DMS 273 (cell line): ENCODE results near the gene PAFAH1B2.
A peak's percentile ranks its signal among the peaks of the same experiment; 100 is the strongest.
"Not testable (repeated sequence)": the region's sequence is repeated elsewhere in the genome, so short reads cannot be mapped to it uniquely, and the experiment has no call there.

Experiments used
- DNase-seq: peaks from one replicate; lab custom pipeline; 2025; ENCODE audit not compliant: unreplicated experiment; lab: John Stamatoyannopoulos, UW

Gene PAFAH1B2

DNA sequence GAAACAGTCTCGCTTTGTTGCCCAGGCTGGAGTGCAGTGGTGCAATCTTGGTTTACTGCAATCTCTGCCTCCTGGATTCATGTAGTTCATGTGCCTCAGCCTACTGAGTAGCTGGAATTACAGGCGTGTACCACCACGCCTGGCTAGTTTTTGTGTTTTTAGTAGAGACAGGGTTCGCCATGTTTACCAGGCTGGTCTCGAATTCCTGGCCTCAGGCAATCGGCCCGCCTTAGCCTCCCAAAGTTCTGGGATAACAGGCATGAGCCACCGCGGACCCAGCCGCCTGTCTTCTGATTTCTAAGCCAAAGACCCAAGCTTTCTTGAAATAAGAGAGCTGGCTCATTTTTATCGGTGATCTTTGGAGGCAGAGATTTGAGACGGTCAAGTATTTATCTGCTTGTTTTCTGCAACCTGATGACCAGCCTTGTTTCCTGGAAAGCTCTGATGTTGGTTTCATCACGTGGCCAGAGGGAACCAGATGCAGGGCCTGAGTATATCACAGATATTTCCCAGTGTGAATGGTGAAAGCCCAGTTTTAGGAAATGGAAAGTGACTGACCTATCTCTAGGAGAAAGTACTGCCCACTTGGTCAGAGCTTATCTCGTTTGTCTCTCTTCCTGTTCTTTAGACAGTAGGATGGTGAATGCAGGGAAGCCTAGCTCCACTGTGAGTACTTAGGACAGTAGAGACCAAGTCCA is 28.8 kb downstream of the PAFAH1B2 start:
- DNase-seq, result no peak

DNA sequence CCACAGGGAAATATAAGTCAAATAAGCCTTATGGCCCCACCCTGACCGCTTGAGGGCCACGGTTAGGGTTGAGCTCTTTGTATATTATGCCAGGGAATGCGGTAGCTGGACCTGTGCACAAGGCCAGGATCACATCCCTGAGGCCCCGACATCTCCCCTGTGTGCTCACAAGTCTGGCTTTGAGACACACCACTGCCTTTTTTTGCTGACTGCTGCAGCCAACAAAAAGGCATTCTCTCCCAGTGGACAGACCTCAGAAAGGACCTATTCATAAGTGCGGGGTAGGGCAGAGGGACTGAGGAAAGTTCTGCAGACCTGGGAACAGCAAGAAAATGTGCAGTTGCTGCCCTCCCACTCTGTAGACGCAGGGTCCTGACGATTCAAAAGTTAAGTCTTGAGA is 31.0 kb downstream of the PAFAH1B2 start:
- no peak for DNase-seq

DNA sequence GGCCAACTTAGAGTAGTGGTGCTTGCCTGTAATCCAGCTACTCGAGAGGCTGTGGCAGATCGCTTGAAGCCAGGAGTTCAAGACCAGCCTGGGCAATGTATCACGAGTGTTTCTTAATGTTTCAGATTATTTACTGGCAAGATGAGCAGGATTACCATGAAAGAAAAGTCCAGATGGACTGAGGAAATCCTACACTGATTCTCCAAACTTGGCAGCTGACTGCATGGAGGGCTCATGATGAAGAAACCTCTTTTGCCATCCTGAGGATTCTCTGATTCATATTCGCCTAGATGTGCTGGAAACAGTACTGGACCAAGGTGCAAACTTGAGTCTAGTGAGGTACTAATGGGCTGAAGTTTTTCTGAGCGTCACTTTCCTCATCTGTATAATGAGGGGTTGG is 31.7 kb downstream of the PAFAH1B2 start:
- DNase-seq, result peak; percentile 28

DNA sequence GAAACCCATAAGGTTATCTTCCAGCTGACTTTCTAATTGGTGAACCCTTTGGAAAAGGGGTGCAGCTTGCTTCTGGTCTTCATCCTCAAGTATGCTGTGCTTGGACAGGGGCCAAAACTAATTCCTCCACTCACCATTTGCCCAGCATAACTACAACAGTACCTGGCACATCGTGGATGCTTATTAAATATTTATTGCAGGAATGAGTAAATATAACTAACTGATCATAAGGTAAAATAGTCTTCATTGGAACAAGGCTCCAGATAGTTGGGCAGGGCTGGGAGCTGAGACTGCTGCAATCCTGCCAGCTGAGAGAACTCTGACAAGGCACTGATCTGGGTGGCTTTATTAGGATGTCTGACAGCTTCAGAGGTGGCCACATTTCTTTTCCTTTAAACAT is 32.1 kb downstream of the PAFAH1B2 start:
- no peak for DNase-seq

DNA sequence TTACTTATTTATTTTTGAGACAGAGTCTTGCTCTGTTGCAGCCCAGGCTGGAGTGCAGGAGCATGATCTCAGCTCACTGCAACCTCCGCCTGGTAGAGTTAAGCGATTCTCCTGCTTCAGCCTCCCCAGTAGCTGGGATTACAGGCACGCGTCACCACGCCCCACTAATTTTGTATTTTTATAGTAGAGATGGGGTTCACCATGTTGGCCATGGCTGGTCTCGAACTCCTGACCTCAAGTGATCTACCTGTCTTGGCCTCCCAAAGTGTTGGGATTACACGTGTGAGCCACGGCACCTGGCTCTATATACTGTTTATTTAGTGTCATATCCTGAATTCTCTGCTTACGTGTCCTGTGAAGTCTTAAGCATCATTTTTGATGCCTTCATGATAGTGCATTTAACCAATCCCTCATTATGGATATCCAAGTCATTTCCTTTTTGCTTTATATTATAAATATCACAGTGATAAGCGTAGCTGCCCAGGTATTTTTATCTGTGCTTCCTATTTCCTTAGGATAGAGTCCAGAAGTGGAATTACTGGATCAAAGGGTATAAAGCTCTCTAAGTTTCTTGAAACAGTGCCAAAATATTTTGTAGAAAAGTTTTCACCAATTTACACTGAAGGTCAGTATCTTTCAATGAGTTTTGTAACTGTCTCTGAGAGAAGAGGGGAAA is 33.6 kb downstream of the PAFAH1B2 start:
- DNase-seq, result peak; percentile 20

DNA sequence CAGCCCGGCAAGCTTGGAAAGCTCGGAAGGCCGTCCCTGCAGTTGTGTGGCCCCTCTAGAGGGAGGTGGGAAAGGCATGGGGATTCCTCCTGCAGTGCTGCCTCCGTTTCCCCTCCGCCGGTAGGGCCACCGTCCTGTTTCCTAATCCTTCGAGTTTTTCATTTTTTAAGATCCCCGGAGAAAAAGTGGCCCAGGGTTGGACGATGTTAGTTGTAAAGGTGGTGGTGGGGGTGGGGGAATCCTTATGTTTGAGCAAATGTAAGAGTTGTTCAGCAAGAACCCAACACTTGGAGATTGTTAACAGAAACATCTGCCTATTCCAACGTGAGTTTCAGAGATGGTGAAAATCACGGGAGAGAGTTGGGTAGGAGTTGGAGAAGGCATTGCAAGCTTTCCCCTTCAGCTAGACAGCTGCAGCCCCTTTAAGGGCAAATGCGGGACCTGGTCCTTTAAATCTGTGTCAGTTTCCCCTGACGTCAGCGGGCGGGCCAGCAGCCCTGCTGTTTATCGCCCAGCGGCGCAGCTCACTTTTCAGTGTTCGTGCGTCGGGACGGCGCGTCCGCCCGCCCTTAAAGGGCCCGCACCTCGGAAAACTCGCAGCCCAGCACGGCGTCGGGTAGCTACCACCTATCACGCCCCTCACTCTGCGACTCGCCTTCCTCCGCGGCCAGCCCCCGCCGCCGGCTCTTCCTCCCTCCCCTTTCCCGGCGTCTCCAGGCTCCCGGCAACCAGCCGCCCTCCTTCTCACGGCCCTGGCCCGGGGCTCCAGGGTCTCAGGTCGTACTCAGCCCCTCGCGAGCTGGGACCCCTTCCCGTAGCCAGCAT is 34.3 kb downstream of the PAFAH1B2 start, which contains the start of gene SIDT2:
TSS of gene SIDT2 (plus strand) at position 534 of the 825 bp plus-strand sequence. CDS start 521 bp downstream, outside the sequence.
- peak; percentile 93 for DNase-seq

DNA sequence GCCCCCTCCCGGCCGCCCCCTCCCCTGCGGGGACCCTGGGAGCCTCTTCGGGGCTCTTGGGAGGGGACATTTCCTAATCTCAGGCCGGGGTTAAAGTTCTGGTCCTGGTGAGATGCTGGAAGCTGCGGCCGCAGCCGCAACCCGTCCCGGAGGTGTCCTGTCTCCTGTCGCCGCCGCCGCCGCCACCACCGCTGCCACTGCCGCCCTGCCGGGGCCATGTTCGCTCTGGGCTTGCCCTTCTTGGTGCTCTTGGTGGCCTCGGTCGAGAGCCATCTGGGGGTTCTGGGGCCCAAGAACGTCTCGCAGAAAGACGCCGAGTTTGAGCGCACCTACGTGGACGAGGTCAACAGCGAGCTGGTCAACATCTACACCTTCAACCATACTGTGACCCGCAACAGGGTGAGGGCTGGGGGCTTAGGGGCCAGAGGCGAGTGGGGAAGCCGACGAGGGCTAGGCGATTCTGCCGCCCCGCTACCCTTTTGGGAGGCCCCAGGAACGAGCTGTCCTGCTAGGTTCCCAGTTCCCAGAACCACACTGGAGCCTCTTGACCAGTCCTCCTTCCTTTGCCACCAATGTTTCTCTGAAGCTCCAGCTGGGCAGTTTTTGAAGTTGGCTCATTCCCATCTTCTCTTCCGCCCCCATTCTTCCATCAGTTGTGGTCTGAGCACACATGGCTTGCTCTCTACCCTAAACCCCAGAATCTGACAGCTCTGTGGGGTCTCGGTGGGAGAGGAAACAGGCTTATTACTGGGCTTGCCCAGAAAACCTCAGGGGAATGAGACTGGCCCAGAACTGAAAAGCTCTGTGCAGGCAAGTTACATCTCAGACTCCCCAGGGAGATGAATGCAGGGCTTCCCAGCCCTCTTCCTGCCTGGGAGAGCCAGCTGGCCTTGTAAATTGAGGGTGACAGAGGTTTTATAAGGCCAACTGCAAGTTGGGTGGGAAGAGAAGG is 35.2 kb downstream of the PAFAH1B2 start:
- DNase-seq, result peak; percentile 41

DNA sequence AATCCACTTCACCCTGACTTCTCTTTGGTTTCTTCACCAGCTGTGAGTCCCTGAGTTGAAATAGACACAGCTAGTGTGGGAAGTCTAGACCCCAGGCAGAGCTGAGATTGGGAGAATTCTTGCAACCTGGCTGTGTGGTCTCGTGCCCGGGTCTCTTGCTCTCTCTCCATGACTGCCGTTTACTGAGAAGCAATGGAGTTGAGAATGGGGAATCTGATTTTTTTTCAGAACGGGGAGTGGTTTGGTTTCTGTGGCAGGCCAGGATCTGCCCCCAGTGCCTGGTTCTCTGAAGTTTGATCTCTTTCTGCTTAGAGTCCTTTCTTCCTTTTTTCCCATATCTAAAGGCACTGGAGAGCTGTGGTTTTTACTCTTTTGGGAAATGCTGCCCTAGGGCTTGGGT is 35.9 kb downstream of the PAFAH1B2 start:
- DNase-seq, result peak; percentile 38

DNA sequence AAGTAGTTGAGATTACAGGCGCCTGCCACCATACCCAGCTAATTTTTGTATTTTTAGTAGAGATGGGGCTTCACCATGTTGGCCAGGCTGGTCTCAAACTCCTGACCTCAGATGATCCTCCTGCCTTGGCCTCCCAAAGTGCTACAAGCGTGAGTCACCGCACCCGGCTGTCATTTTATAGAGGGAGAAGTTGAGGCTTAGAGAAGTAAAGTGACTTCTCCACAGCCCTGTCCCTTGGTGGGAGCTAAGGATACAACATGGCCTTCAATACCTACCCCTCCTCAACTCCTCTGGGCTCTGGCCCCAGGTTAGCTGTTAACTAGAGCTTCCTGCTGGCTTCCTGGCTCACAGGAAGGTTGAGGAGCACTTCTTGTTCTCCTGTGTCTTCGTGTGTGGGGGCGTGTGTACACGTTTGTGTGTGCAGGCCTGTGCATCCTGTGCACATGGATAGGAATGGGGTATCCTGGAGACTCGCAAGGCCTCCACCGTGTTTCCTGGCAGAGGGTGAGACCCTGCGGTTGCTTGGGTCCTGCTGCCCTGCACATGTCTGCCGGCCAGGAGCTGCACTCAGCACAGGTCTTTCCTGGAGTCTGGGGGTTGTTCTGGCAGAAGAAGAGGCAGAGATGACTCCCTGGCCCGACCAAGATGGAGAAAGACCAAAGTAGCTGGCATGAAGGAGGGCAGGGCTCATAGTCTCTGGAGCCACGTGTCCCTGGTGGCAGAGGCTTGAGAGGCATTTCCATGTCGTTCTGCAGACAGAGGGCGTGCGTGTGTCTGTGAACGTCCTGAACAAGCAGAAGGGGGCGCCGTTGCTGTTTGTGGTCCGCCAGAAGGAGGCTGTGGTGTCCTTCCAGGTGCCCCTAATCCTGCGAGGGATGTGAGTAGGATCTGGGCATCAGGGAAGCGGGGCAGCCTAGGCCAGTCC is 36.8 kb downstream of the PAFAH1B2 start:
- peak; percentile 63 for DNase-seq

DNA sequence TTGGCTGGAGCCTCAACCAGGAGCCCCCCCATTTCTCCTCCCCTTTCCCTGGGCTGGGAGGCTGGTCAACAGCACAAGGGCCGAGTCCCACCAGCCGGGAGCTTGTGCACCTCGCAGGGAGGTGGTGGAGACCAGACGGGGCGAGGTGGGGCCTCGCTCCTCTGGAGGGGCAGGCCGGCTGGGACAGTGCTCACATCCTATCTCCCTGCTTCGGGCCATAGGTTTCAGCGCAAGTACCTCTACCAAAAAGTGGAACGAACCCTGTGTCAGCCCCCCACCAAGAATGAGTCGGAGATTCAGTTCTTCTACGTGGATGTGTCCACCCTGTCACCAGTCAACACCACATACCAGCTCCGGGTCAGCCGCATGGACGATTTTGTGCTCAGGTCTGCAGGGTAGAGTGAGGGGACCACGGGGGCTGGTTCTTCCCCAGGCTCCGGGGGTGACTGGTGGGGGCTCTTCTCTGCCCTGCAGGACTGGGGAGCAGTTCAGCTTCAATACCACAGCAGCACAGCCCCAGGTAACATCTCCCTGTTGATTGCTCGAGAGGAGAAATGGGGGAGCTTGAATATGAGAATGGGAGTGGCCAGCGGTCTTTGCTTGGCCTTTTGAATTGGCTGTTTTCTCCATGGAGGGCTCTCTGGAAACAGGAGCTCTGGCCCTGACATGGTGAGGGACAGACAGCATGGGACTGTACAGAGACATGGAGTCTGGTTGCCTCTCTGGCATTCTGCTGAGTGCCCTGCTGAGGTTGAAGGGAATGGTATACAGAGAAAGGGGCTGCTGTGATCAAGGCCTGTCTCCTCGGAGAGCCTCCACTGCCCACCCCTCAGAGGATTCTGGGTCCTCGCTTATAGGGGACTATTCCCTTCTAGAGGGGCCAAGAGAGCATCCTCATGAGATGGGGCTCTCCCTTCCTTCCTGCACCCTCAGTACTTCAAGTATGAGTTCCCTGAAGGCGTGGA is 37.8 kb downstream of the PAFAH1B2 start:
- DNase-seq, result no peak

DNA sequence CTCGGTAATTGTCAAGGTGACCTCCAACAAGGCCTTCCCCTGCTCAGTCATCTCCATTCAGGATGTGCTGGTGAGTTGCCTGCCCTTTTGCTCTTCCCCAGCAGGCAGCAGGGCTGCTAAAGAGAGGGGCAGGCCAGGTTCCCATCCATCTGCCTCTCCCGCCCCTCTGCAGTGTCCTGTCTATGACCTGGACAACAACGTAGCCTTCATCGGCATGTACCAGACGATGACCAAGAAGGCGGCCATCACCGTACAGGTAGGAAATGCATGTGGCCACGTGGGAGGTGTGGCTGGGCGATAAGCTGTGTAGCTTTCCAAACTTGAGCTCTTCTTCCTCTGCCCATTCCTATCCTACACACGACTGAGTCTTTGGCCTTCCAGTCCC is 38.5 kb downstream of the PAFAH1B2 start:
- no peak for DNase-seq

DNA sequence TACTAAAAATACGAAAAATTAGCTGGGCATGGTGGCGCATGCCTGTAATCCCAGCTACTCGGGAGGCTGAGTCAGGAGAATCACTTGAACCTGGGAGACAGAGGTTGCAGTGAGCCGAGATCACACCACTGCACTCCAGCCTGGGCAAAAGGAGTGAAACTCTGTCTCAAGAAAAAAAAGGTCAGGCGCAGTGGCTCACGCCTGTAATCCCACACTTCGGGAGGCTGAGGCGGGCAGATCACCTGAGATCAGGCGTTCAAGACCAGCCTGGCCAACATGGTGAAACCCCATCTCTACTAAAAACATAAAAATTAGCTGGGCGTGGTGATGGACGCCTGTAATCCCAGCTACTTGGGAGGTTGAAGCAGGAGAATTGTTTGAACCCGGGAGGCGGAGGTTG is 39.1 kb downstream of the PAFAH1B2 start:
- not testable (repeated sequence) for DNase-seq

DNA sequence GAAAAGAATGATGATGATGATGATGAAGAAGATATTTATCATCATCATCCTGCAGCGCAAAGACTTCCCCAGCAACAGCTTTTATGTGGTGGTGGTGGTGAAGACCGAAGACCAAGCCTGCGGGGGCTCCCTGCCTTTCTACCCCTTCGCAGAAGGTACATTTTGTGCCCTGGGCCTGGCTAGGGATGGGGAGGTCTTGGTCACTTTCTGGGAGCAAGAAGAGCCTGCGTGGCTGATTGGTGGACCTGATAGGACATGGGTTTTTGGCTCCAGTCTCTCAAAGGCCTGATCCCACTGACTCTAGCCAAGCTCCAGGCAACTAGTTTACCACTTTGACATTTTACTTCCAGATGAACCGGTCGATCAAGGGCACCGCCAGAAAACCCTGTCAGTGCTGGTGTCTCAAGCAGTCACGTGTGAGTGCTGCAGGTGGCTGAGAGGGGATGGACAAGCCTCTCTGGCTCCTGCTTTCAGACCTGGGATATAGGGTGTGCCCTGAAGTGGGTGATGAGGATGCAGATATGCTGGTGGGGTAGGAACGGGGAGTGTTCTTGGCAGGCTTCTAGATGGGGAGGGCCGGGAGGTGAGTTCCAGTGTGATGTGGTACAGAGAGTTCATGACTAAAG is 39.8 kb downstream of the PAFAH1B2 start:
- DNase-seq, result no peak

DNA sequence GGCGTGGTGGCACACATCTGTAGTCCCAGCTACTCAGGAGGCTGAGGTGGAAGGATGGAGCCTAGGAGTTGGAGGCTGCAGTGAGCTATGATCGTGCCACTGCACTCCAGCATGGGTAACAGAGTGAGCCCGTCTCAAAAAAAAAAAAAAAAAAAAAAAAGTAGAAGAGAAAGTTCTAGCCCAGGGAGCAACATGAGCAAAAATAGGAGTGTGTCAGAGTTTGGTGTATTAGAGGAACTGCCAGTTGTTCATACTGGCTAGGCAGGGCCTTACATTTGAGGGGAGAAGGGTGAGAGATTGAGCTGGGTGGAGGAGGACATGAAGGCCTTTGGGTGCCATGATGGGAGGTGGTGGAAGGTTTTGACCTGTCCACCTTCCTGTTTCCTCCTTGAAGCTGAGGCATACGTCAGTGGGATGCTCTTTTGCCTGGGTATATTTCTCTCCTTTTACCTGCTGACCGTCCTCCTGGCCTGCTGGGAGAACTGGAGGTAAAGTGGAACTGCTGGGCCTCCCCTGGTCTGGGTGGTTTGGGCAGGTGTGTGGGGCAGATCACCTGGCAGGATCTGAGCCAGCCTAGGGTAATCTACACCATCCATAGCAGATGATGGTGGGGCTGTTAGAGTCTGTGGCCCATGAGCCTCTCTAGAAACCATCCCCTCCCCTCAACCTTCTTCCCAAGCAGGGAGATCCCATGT is 41.8 kb downstream of the PAFAH1B2 start:
- no peak for DNase-seq

DNA sequence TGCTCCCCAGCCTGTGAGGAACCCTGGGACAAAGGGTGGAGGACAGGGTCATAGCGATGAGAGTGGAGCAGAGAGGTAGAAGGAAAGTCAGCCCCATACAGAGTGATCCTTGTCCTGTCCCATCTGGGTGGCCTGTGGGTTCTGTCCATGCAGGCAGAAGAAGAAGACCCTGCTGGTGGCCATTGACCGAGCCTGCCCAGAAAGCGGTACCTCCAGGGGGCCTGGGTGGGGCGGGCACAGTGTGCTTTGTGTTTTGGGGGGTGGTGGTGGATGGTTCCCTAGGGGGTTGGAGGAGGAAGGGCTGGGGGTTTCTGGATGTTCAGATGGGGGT is 42.3 kb downstream of the PAFAH1B2 start:
- DNase-seq, result no peak

DNA sequence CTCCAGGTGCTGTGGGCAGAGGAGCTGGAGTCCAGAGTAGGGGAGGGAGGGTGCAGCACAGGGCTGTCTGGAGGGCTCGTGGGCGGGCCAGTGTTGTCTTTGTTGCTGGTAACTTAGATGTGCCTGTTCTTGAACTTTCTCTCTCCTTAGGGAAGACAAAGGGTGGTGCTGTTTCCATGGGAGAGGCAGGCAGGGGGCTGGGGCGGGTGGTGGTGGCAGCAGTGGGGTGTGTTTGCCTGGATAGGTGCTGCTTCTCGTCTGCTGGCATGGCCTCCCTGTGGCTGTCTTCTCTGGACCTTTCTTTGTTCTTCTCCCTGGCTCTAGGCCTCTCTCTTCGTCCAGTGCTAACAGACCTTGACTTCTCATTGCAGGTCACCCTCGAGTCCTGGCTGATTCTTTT is 42.9 kb downstream of the PAFAH1B2 start:
- DNase-seq, result no peak

DNA sequence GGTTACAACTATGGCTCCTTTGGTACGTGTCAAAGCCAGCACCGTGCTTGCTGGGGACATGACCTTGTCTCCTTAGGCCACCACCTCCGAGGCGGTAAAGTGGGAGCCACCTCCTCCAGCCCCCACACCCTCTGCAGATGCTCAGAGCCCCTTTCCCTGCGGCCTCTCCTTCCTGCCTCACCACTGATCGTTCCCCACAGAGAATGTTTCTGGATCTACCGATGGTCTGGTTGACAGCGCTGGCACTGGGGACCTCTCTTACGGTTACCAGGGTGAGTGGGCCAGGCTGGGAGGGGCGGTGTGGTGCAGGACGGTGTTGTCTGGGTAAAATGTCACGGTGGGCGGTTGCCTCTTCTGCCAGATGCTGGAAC is 43.3 kb downstream of the PAFAH1B2 start:
- no peak for DNase-seq
